Measurements from ENCODE around the gene NFAM1.

DNA sequence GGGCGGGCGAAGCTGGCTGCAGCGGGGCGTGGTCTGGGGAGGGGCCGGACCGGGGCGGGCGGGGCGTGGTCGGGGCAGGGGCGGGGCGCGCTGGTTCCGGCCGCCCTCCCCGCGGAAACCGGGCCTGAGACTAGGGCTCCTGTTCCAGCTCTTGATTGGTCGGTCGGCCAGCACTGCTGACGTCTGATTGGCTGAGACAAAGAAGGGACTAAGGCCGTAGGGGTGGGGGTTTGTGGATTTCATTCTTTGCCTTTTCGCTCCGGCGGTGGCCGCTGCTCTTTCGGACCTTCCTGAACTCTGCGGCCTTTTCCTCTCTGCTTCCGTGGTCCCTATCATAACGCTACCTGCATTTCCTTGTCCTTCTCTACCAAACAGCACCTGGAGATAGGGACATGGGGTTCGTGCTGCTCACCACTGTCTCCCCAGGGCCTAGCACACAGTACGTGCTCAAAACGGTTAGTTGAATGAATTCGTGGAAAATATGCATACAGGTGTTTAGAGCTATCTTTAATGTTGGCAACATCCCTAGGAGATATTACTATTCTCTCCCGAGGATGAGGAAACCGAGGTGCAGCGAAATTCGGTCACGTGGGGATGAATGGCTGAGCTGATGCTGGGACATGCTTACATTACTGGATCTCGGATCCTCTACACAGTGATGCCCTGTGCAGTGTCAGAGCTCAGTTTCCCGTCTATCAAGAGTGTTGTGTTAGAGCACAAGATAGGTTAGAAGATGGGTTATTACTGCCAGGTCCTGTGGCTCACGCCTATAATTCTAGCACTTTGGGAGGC lies 62.8 kb downstream of the NFAM1 start:
- peak in 3 of 4 donors; percentile 18 to 62 (median 26) for TF ChIP-seq POLR2A (IDR thresholded peaks at IDR 0.05)
- peak in 1 of 2 donors; percentile 41 for TF ChIP-seq POLR2AphosphoS5 (IDR thresholded peaks at IDR 0.05)
- no peak for TF ChIP-seq CTCF (IDR thresholded peaks at IDR 0.05)
- no peak for TF ChIP-seq EP300 (IDR thresholded peaks at IDR 0.05)
